Trophoblast cell (in vitro differentiated cells and primary cell): ENCODE measurements around the gene LAMA3.

Experiments
- DNase-seq, 2 donors: peaks; one replicate each; pipeline ENCODE4 v3.0.0-alpha.2; 2016
- H2AFZ ChIP-seq: 2 replicates; pipeline ENCODE4 v1.6.1; 2013; ENCODE audit warnings: low read length, moderate library complexity, mild to moderate bottlenecking; ENCODE audit not compliant: insufficient read depth, poor library complexity
- H2AK5ac ChIP-seq: 2 replicates; pipeline ENCODE4 v1.6.1; 2013; ENCODE audit warnings: mild to moderate bottlenecking, low read length
- H2BK120ac ChIP-seq: 2 replicates; pipeline ENCODE4 v1.6.1; 2013; ENCODE audit warnings: low read length, mild to moderate bottlenecking, moderate library complexity; ENCODE audit not compliant: insufficient read depth, poor library complexity
- H2BK12ac ChIP-seq: 2 replicates; pipeline ENCODE4 v1.6.1; 2013; ENCODE audit warnings: mild to moderate bottlenecking, low read length, moderate library complexity
- H2BK5ac ChIP-seq: 2 replicates; pipeline ENCODE4 v1.6.1; 2013; ENCODE audit warnings: low read length, low read depth, moderate library complexity, mild to moderate bottlenecking; ENCODE audit not compliant: poor library complexity
- H3K14ac ChIP-seq: 2 replicates; pipeline ENCODE4 v1.6.1; 2013; ENCODE audit warnings: mild to moderate bottlenecking, low read length
- H3K18ac ChIP-seq: 2 replicates; pipeline ENCODE4 v1.6.1; 2013; ENCODE audit warnings: mild to moderate bottlenecking, low read length
- H3K23ac ChIP-seq: 2 replicates; pipeline ENCODE4 v1.6.1; 2013; ENCODE audit warnings: low read length
- H3K27ac ChIP-seq: 2 replicates; pipeline ENCODE4 v1.5.1; 2013; ENCODE audit warnings: low read depth, mild to moderate bottlenecking, inconsistent platforms, low read length, moderate library complexity
- H3K27me3 ChIP-seq: 2 replicates; pipeline ENCODE4 v1.6.1; 2013; ENCODE audit warnings: inconsistent platforms, mild to moderate bottlenecking, low read length, moderate library complexity; ENCODE audit not compliant: insufficient read depth
- H3K36me3 ChIP-seq, 2 experiments: 1 replicate in 1 of 2; 2 replicates in 1 of 2; pipeline ENCODE4 v1.6.1; 2013; ENCODE audit warnings: low read length in 2 of 2, mild to moderate bottlenecking in 2 of 2, moderate library complexity in 1 of 2; ENCODE audit not compliant: insufficient read depth in 2 of 2, control insufficient read depth in 1 of 2
- H3K4ac ChIP-seq: 2 replicates; pipeline ENCODE4 v1.6.1; 2013; ENCODE audit warnings: low read depth, mild to moderate bottlenecking, low read length, moderate library complexity
- H3K4me1 ChIP-seq, 2 experiments: 1 replicate in 1 of 2; 2 replicates in 1 of 2; pipeline ENCODE4 v1.6.1; 2013; ENCODE audit warnings: low read length in 2 of 2, mild to moderate bottlenecking in 2 of 2, moderate library complexity in 1 of 2; ENCODE audit not compliant: insufficient read depth in 2 of 2, control insufficient read depth in 1 of 2
- H3K4me2 ChIP-seq: 2 replicates; pipeline ENCODE4 v1.6.1; 2013; ENCODE audit warnings: inconsistent platforms, mild to moderate bottlenecking, low read length, moderate library complexity
- H3K4me3 ChIP-seq: 2 replicates; pipeline ENCODE4 v1.5.1; 2013; ENCODE audit warnings: mild to moderate bottlenecking, low read depth, low read length, inconsistent platforms
- H3K79me1 ChIP-seq: one replicate; pipeline ENCODE4 v1.6.1; 2013; ENCODE audit warnings: low read length
- H3K79me2 ChIP-seq: 2 replicates; pipeline ENCODE4 v1.6.1; 2013; ENCODE audit warnings: low read length, mild to moderate bottlenecking; ENCODE audit not compliant: control insufficient read depth, insufficient read depth, poor library complexity
- H3K9ac ChIP-seq: 2 replicates; pipeline ENCODE4 v1.6.1; 2013; ENCODE audit warnings: mild to moderate bottlenecking, low read length
- H3K9me3 ChIP-seq: 2 replicates; pipeline ENCODE4 v1.6.1; 2013; ENCODE audit warnings: low read depth, mild to moderate bottlenecking, control low read depth, inconsistent platforms, low read length; ENCODE audit not compliant: insufficient read depth
- H4K12ac ChIP-seq: 2 replicates; pipeline ENCODE4 v1.6.1; 2013; ENCODE audit warnings: low read depth, mild to moderate bottlenecking, low read length, moderate library complexity
- H4K8ac ChIP-seq: 2 replicates; pipeline ENCODE4 v1.6.1; 2013; ENCODE audit warnings: low read depth, mild to moderate bottlenecking, low read length, moderate library complexity
- H4K91ac ChIP-seq: one replicate; pipeline ENCODE4 v1.6.1; 2013; ENCODE audit warnings: low read depth, mild to moderate bottlenecking, low read length, moderate library complexity
- WGBS: extraction: QIAGEN DNeasy Blood & Tissue Kit; methylation state at CpG from one replicate; pipeline ENCODE4 v1.1.7; 2013; ENCODE audit warnings: missing lambda C conversion rate; ENCODE audit not compliant: insufficient read length, insufficient coverage; ENCODE audit errors: extremely low coverage; 5-methylcytosine and 5-hydroxymethylcytosine counted together

LAMA3 gene

DNA sequence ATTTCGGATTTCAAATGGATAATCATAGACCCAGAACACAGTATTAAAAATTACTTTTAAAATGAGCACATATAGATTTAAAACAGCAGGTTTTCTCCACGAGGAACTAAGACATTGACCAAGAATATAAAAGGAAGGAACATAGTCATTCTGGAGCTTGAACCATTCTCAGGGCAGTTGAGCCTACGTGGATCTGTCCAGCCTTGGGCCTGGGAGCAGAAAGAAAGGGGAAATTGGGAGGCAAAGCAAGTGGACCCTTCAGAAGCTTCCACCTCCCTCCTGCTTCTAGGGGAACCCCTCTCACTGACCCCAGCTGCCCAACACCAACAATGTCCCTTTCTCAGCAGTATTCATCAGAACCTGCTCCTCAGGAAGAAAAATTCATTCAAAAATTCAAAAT lies 293.9 kb downstream of the LAMA3 start:
- no peak for DNase-seq
- no peak overlapping the region for H2AFZ ChIP-seq
- H3K23ac ChIP-seq: no peak overlapping the region
- no peaks in the 10 kb centered on the region for H3K79me1 ChIP-seq
- H3K9ac ChIP-seq: no peak overlapping the region
- no peak overlapping the region for H3K27ac ChIP-seq
- H2BK12ac ChIP-seq: no peak overlapping the region
- no CpG with 5 or more reads among the region's 3 CpGs for WGBS
- H4K12ac ChIP-seq: no peak overlapping the region
- no peak overlapping the region for H4K91ac ChIP-seq
- H3K27me3 ChIP-seq: no peaks in the 10 kb centered on the region
- no peak overlapping the region for H2BK120ac ChIP-seq
- H3K79me2 ChIP-seq: no peaks in the 10 kb centered on the region
- H3K4me2 ChIP-seq: no peak overlapping the region
- H2AK5ac ChIP-seq: no peak overlapping the region
- no peak overlapping the region for H3K14ac ChIP-seq
- H3K18ac ChIP-seq: no peak overlapping the region
- no peak overlapping the region for H3K4ac ChIP-seq
- H3K36me3 ChIP-seq: no peaks in the 10 kb centered on the region
- H2BK5ac ChIP-seq: no peak overlapping the region
- H4K8ac ChIP-seq: no peak overlapping the region
- no peak overlapping the region for H3K4me3 ChIP-seq
- H3K9me3 ChIP-seq: no peaks in the 10 kb centered on the region
- H3K4me1 ChIP-seq: peaks cover 3 to 4% of the 10 kb centered on the region in 2 experiments

DNA sequence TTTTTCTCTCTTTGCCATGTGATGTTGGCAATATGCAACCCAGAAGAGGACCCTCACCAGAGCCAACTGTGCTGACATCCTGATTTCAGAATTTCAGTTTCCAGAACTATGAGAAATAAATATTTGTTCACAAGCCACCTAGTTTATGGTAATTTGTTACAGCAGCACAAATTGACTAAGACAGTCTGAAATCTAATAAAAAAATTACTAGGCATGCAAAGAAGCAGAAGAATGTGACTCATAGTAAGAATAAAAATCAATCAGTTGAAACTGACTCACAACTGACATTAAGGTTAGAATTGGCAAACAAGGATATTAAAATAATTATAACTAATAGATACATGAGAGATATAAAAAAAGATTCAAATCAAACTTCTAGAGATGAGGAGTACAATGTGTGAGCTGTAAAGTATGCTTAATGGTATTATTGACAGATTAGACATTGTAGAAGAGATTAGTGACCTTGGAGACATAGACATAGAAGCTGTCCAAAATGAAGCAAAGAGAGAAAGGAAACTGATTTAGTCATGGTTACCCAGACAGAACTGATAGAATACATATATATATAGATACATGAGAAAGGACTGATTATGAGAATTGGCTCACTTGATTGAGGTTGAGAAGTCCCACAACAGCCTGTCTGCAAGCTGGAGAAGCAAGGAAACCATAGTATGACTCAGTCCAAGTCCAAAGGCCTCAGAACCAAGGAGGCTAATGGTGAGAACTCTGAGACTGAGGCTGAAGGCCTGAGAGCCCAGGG lies 297.5 kb downstream of the LAMA3 start:
- H4K8ac ChIP-seq: no peak overlapping the region
- no peak overlapping the region for H3K18ac ChIP-seq
- H2AFZ ChIP-seq: no peak overlapping the region
- H3K14ac ChIP-seq: no peak overlapping the region
- H3K79me1 ChIP-seq: no peaks in the 10 kb centered on the region
- no peak overlapping the region for H3K4ac ChIP-seq
- H3K9me3 ChIP-seq: no peaks in the 10 kb centered on the region
- no peaks in the 10 kb centered on the region for H3K36me3 ChIP-seq
- H3K27me3 ChIP-seq: no peaks in the 10 kb centered on the region
- no peak overlapping the region for H4K12ac ChIP-seq
- no peak overlapping the region for H2AK5ac ChIP-seq
- H3K27ac ChIP-seq: no peak overlapping the region
- H3K4me1 ChIP-seq: peaks cover 3 to 4% of the 10 kb centered on the region in 2 experiments
- no peak for DNase-seq
- H2BK120ac ChIP-seq: no peak overlapping the region
- no peak overlapping the region for H3K9ac ChIP-seq
- no peak overlapping the region for H4K91ac ChIP-seq
- no peak overlapping the region for H3K4me3 ChIP-seq
- H3K4me2 ChIP-seq: no peak overlapping the region
- H2BK5ac ChIP-seq: no peak overlapping the region
- H2BK12ac ChIP-seq: no peak overlapping the region
- no peaks in the 10 kb centered on the region for H3K79me2 ChIP-seq
- no peak overlapping the region for H3K23ac ChIP-seq

DNA sequence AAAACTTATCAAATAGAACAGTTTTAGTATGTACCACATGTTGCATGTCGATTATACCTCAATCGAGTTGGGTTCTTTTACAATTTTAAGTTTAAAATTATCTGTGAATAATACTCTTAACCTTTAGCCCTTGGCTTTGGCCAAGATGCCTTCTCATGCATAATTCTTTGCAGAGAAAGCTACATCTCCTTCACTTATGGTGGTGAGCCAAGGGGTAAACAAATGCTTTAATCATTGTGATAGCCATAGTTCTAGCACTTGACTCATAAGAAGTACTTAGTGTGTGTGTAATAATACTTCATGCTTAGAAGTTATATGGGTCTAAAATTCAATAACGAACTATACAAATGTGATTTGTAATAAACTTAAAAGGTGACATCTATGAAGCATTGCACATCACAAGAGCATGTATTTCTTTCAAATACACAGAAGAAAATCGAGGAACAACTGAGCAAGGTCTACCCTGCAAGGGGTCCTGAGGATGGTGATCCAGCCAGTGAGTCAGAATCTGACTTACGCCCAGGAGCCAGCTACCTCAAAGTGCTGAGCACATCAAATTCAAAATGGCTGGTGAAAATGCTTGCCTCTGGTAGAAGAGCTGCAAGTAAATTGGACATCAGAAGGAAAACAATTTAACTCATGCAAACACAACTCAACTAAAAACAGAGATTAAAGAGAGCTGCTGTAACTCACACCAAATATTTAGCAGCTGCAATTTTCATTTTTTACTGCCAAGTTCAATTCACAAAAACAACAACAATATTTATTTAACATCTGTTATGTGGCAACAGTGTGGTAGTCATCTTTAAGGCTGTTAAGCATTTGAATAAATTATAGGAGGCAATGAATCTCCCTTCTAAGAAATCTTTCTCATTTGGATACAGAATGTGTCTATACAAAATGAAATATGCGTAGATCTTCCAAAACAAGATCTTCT lies 301.5 kb downstream of the LAMA3 start:
- no peak overlapping the region for H2AFZ ChIP-seq
- H3K4ac ChIP-seq: no peak overlapping the region
- no peak overlapping the region for H3K14ac ChIP-seq
- no peak overlapping the region for H4K8ac ChIP-seq
- no peak overlapping the region for H2BK5ac ChIP-seq
- H3K9ac ChIP-seq: no peak overlapping the region
- H3K18ac ChIP-seq: no peak overlapping the region
- no peak for DNase-seq
- no peaks in the 10 kb centered on the region for H3K79me1 ChIP-seq
- no peaks in the 10 kb centered on the region for H3K9me3 ChIP-seq
- H3K4me1 ChIP-seq: no peaks in the 10 kb centered on the region
- no peak overlapping the region for H2BK12ac ChIP-seq
- no peaks in the 10 kb centered on the region for H3K27me3 ChIP-seq
- no peak overlapping the region for H3K27ac ChIP-seq
- H3K23ac ChIP-seq: no peak overlapping the region
- no peak overlapping the region for H3K4me3 ChIP-seq
- H2BK120ac ChIP-seq: no peak overlapping the region
- H4K12ac ChIP-seq: no peak overlapping the region
- H4K91ac ChIP-seq: no peak overlapping the region
- H3K36me3 ChIP-seq: no peaks in the 10 kb centered on the region
- WGBS: no CpG with 5 or more reads among the region's 6 CpGs
- no peak overlapping the region for H3K4me2 ChIP-seq
- no peaks in the 10 kb centered on the region for H3K79me2 ChIP-seq
- H2AK5ac ChIP-seq: no peak overlapping the region

DNA sequence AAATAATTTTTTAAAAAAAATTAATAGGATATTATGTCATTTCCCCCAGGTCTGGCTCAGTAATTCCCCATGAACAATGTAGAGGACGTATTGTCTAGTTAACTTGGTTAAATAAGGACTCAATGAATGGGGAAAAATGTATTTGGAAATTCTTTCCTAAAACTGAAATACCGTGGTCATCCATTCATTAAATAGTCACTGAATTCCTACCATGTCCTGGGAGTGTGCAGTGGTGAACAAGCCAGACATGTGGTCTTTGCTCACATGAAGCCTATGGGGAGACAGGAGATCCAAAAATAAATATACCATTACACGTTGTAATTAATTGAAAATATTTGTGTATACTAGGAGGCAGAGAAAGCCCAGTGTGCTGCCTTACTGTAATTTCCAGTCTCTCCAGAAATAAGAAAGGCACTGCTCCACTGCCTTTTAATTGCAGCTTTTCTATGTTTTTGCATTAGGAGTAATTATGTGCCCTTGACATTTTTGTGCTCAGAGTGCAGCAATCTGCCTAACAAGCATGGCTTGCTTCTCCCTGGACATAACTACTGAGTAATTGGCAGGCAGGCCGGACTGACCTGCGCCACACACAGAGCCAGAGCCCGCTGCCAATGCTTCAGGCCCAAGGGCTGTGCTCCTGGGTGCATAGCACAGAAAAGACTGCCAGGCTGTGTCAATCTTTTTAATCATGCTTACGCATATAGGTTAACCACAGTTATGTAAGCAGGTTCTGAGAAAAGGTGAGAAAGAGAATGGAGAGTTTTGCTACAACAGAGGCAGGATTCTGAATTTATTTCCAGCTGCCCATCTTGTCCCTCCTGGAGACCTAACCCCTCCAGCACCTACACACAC lies 303.1 kb downstream of the LAMA3 start:
- Histone ChIP-seq H3K9me3 (no peaks in the 10 kb centered on the region), H3K4me2 (no peak overlapping the region), H3K4ac (no peak overlapping the region), H2AK5ac (no peak overlapping the region), H3K18ac (no peak overlapping the region), H2AFZ (no peak overlapping the region), H4K12ac (no peak overlapping the region), H2BK5ac (no peak overlapping the region), H3K79me2 (no peaks in the 10 kb centered on the region), H3K4me1 (no peaks in the 10 kb centered on the region), H2BK120ac (no peak overlapping the region), H3K27ac (no peak overlapping the region), H3K79me1 (no peaks in the 10 kb centered on the region), H3K4me3 (no peak overlapping the region), H3K36me3 (no peaks in the 10 kb centered on the region), H2BK12ac (no peak overlapping the region), H3K14ac (no peak overlapping the region), H4K8ac (no peak overlapping the region), H3K27me3 (no peaks in the 10 kb centered on the region), H3K23ac (no peak overlapping the region), H3K9ac (no peak overlapping the region), H4K91ac (no peak overlapping the region)
- no CpG with 5 or more reads among the region's 7 CpGs for WGBS
- no peak for DNase-seq
